Bronchial epithelial cell (primary cell): Measurements from ENCODE around the gene IL23R. TPM values are rescaled to one million over a fixed set of nuclear protein-coding genes. Genes with fewer than 3 reads are reported as not detected.
A peak's percentile ranks its signal among the peaks of the same experiment; 100 is the strongest.

Experiments used
- DNase-seq: peaks from one replicate; pipeline ENCODE4 v3.0.0-alpha.2; 2010; ENCODE audit warnings: low read depth
- FAIRE-seq: peaks from 2 replicates; lab custom pipeline; 2011; peaks lifted over from hg19 to GRCh38; lab: Jason Lieb, UNC
- H3K27me3 ChIP-seq: 2 replicates; pipeline ENCODE4 v1.5.1; 2011; ENCODE audit warnings: low read length; ENCODE audit not compliant: control insufficient read depth, insufficient read depth
- H3K36me3 ChIP-seq: 2 replicates; pipeline ENCODE4 v1.5.1; 2011; ENCODE audit warnings: low read length; ENCODE audit not compliant: control insufficient read depth, insufficient read depth
- H3K4me3 ChIP-seq: 2 replicates; pipeline ENCODE4 v1.5.1; 2011; ENCODE audit warnings: mild to moderate bottlenecking, low read depth, low read length, control low read depth
- CTCF ChIP-seq: IDR thresholded peaks from 2 replicates; pipeline ENCODE4 v1.5.1; 2011; ENCODE audit warnings: mild to moderate bottlenecking, moderate library complexity, low read length, control low read depth, inconsistent platforms; ENCODE audit not compliant: insufficient read depth, severe bottlenecking
- total RNA-seq: library from RNA; depleted of rRNA; stranded (reverse); fragments of >200 nt; gene quantifications from 2 replicates; pipeline ENCODE4 v1.2.1, GENCODE V29; 2014

Gene IL23R
- total RNA-seq, 1 donor from 2014 or later, result not detected

DNA sequence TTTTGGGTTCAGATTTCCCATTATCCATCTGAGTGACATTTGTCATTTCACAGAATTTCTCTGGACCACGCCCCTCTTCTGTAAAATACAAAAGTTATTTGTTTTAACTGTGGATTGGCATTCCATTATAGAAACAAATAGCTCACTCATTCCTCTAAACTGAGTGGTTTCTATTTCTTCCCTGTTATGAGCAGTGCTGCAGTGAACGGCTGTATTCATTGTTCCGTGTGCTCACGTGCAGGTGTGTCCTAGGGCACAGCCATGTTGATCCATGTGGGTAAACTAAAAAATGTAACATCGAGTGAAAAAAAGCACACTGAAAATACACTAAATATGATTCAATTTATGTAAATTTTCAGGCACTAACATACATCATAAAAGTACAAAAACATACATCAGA, 114.4 kb downstream of the IL23R start:
- Histone ChIP-seq H3K36me3 (no peaks in the 10 kb centered on the region), H3K4me3 (no peak overlapping the region), H3K27me3 (no peaks in the 10 kb centered on the region)
- no peak for FAIRE-seq
- no peak for DNase-seq
- no peak for TF ChIP-seq CTCF

- TF ChIP-seq CTCF, result no peak
- H3K4me3 ChIP-seq, result no peak overlapping the region
- DNase-seq, result no peak
- H3K36me3 ChIP-seq, result no peaks in the 10 kb centered on the region
- H3K27me3 ChIP-seq, result no peaks in the 10 kb centered on the region
- FAIRE-seq, result no peak
These were observed 115.0 kb downstream of the IL23R start for GRCh38 chr1:67281244-67281643.

DNA sequence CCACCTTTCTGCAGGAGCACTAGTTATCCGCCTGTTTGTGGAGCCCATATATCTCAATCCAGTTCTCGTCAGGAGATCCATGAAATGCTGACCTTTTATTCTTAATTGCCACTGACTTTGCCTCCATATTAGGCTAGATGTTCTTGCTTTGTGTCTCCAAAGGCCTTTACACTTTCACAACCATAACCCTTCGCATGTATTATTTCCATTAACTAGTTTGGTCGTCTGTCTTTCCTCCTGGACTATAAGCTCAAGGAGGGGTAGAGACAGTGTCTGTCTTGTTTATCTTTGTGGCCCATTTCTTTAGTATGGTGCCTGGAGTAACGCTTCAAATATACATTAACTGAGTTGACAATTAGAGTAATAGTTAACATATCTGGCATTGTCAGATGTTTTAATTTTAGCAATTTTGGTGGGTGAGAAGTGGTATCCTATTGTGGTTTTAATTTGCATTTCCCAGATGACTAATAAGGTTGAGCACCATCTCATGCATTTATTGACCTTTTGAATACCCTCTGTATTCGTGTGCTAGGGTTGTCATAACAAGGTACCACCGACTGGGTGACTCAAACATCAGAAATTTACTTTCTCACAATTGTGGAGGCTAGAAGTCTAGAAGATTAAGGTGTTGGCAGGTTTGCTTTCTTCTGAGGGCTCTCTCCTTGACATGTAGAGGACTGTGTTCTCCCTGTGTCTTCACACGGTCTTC, 119.7 kb downstream of the IL23R start:
- no peaks in the 10 kb centered on the region for H3K27me3 ChIP-seq
- peak; percentile 81 for DNase-seq
- H3K36me3 ChIP-seq, result no peaks in the 10 kb centered on the region
- FAIRE-seq, result no peak
- no peak for TF ChIP-seq CTCF
- no peak overlapping the region for H3K4me3 ChIP-seq

- no peak overlapping the region for H3K4me3 ChIP-seq
These were observed 124.0 kb downstream of the IL23R start for GRCh38 chr1:67290236-67290635.

GRCh38 chr1:67294836-67295617, 128.8 kb downstream of the IL23R start:
- Histone ChIP-seq H3K27me3 (no peaks in the 10 kb centered on the region), H3K36me3 (no peaks in the 10 kb centered on the region), H3K4me3 (no peak overlapping the region)
- TF ChIP-seq CTCF, result no peak
- FAIRE-seq (peak; percentile 72), DNase-seq (no peak)

More at GRCh38 chr1:67290236-67290635, 124.0 kb downstream of the IL23R start:
- TF ChIP-seq CTCF, result no peak
- Histone ChIP-seq H3K36me3 (no peaks in the 10 kb centered on the region), H3K27me3 (no peaks in the 10 kb centered on the region)
- FAIRE-seq, result no peak
- DNase-seq, result peak; percentile 12
